ENCODE measurements around the gene CLPTM1L.
A peak's percentile ranks its signal among the peaks of the same experiment; 100 is the strongest.

CLPTM1L gene, protein sequence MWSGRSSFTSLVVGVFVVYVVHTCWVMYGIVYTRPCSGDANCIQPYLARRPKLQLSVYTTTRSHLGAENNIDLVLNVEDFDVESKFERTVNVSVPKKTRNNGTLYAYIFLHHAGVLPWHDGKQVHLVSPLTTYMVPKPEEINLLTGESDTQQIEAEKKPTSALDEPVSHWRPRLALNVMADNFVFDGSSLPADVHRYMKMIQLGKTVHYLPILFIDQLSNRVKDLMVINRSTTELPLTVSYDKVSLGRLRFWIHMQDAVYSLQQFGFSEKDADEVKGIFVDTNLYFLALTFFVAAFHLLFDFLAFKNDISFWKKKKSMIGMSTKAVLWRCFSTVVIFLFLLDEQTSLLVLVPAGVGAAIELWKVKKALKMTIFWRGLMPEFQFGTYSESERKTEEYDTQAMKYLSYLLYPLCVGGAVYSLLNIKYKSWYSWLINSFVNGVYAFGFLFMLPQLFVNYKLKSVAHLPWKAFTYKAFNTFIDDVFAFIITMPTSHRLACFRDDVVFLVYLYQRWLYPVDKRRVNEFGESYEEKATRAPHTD

GRCh38 chr5:1344975-1345838, at the start of gene CLPTM1L:
Gene CLPTM1L, minus strand, starts transcription at chr5:1345099. Its CDS starts 258 bp downstream, at chr5:1344841.
- peak; percentile 84 for DNase-seq

DNA sequence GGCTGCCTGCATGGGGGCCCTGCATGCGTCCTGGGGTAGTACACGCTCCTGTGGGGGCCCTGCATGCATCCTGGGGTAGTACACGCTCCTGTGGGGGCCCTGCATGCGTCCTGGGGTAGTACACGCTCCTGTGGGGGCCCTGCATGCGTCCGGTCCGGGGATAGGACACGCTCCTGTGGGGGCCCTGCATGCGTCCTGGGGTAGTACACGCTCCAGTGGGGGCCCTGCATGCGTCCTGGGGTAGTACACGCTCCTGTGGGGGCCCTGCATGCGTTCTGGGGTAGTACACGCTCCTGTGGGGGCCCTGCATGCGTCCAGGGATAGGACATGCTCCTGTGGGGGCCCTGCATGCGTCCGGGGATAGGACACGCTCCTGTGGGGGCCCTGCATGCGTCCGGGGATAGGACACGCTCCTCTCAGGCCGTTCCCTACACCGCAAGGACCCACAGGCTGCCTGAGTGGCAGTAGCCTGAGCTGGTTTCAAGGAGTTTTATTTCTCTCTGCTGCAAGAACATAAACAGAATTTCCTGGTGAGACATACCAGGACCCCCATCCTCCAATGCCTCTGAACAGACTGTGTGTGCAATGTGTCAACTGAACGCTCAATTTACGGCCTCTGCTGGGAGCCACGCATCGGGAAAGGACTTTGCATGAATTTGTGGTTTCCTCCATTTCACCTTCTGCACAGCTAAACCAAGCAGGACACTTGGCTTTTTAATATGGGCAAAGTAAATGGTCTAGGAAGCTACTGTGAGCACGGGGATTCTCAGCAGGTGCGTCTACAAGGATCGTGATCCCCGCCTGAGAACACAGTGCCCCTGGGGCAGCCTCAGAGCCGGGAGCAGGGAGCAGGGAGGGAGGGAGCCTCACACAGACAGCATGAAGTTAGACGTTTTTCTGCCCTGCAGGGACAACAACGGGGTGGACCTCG, 48.9 kb upstream of the CLPTM1L start:
- no peak for DNase-seq

DNA sequence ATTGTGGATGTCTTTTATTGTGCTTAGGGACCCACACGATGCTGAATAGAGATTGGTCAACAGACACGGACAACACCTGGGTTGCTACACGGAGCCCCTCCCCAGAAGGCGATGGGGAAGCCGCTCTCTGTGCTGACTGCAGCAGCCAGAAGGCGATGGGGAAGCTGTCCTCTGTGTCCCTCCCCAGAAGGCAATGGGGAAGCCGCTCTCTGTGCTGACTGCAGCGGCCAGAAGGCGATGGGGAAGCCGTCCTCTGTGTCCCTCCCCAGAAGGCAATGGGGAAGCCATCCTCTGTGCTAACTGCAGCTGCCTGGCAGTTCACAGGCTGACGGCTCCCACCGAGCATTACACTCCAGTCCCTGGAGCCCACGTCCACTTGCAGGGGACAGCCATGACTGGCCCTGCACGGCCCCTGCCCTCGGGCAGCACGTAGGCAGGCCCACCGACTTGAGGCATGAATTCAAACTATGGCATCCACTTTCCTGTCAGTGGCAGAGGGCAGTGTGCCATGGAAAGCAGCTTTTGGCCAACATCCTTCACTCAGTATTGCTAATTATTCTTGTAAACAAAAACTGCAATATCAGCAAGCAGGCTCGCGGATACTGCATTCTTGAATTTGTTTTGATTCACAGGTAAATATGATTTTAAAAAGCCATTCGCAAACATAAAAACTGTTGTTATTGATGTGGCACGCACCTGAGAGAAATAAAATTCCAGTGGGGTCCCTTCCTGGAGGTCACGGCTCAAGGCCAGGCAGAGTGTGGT, 48.1 kb upstream of the CLPTM1L start:
- no peak for DNase-seq

DNA sequence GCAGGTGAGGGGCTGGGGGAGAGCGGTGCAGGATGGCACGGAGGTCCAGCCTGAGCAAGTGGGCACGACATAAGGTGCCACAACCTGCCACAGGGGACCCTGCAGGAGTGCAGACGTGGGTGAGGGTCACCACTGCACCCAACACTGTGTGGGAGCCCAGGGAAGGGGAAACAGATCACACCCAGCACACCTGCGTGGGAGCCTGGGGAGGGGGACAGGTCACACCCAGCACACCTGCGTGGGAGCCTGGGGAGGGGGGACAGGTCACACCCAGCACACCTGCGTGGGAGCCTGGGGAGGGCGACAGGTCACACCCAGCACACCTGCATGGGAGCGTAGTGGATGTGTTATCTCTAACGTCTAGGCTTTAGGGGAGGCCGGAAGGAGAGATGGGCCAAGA, 47.4 kb upstream of the CLPTM1L start:
- no peak for DNase-seq

DNA sequence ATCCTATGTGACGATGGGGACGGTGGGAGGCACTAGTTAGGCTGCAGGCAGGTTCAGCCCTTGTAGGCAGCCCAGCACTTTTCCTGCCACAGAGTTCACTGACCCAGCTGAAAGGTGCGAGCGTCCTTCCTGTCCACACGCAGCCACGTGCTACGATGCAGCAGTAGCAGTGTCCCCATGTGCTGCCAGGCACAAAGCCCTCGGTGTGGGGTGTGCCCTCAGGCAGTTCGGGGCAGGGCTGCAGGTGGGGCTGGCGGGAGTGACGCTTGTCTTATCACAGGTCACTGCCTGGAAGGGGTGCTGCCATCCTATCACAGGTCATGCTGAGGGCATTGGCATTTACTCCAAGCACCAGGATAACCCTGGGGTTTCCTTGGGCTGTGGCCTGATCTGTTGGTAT, 46.8 kb upstream of the CLPTM1L start:
- no peak for DNase-seq

- no peak for DNase-seq
Measured at GRCh38 chr5:1390861-1391600, 46.1 kb upstream of the CLPTM1L start.

GRCh38 chr5:1390333-1390732, 45.4 kb upstream of the CLPTM1L start:
- no peak for DNase-seq

DNA sequence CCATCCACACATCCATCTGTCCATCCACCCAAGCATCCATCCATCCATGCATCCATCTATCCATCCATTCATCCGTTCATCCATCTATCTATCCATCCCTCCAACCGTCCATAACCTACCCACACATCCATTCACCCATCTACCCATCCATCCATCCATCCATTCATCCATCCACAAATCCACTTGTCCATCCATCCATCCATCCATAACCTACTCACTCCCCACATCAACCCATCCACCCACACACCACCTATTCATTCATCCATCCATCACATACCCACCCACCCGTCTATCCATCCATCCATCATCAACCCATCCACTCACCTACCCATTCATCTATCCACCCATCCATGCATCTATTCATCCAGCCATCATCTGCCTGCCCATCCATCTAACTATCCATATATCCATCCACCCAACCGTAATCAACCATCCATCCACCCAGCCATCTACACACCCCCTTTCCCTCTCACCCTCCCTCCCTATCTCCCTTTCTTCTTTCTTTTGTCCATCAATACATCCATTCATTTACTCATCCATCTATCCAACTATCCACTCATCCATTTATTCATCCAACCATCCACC, 43.6 kb upstream of the CLPTM1L start:
- no peak for DNase-seq

- no peak for DNase-seq
Measured at GRCh38 chr5:1387876-1388275, 43.0 kb upstream of the CLPTM1L start.

GRCh38 chr5:1387059-1387755, 42.3 kb upstream of the CLPTM1L start:
- no peak for DNase-seq

- peak; percentile 71 for DNase-seq
Measured at GRCh38 chr5:1386274-1386717, 41.4 kb upstream of the CLPTM1L start.

DNA sequence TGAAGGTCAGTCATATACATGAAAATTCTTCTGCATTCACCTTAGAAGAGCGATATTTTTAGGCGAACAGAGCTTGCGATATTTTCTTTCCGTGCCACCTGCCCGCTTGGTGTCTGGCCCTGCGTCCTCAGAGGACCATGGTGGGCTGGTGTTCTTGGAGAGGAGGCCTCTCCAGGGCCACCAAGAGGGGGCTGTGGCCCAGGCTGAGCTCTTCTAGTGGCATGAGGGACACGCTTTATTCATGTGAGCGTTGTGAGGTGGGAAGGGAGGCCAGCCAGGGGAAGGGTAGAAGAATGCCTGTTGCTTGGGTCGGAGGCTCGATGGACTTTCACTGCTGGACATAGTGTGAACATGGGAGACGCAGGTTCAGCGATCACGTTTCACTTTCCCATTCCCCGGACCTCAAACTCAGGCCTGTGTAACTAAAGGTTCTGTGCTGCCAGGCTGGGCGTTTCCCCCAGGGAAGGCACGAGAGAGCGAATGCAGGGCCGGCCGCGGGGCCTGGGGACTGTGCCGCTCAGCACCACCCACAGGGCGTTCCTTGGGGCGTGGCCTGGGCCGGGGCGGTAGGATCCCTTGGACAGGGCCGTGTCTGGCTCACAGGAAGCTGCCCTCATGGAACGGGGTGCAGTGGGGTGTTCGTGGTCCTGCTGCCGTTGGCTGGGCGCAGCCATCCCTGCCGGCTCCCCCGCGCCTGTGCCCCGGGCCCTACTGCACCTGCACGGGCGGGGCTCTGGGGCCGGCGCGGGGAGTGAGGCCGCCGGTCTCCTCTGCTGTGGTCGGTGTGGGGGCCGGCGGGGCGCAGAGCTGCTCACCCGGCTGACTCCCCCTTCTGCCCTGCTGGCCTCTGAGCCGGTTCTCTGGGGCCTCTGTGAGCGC, 40.7 kb upstream of the CLPTM1L start:
- DNase-seq = peak; percentile 86

GRCh38 chr5:1384521-1384920, 39.6 kb upstream of the CLPTM1L start:
- no peak for DNase-seq

GRCh38 chr5:1383886-1384401, 39.0 kb upstream of the CLPTM1L start:
- DNase-seq = no peak

DNA sequence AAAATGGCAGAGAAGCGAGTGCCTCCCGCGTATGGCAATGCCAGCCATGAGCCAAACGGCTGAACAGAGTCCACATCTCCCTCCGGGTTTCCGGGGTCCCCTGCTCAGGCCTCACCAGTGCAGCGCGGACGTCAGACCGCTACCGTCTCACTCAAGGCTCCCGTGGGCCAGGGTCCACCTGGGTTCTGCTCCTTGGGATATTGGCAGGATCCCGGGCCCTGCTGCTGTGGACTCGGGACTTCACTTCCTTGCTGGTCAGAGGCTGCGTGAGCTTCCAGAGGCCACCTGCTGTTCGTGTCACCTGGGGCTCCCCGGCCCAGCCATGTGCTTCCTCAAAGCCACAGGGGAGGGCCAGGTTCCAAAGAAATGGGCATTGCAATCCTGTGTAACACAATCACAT, 38.4 kb upstream of the CLPTM1L start:
- no peak for DNase-seq

DNA sequence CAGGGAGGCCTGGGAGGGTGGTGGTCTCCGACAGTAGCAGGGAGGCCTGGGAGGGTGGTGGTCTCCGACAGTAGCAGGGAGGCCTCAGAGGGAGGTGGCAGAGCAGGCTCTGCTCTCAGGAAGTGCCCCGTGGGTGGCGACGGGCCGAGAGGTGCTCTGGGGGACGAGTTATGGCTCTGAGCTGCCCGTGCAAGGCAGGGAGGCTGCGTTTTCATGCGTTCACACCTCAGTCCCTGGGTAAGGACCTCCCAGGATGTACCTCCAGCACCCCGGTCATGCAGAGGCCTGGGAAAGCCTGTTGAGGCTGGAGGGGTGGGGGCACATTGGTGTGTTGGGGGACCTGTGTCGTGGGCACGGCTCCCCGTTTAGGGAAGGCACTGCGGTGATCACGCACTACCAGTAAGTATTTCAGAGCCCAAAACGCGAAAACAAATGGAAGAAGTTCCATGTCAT, 37.4 kb upstream of the CLPTM1L start:
- no peak for DNase-seq

- DNase-seq = no peak
Measured at GRCh38 chr5:1381370-1382247, 36.7 kb upstream of the CLPTM1L start.
